WTC11 (cell line): Measurements from ENCODE around the gene LIN9. TPM values are rescaled to one million over a fixed set of nuclear protein-coding genes. Genes with fewer than 3 reads are reported as not detected.
"Not testable (repeated sequence)": the region's sequence is repeated elsewhere in the genome, so short reads cannot be mapped to it uniquely, and the experiment has no call there.

Experiments used
- ATAC-seq: fragments of 200-7000 bp; cut with Tn5 transposase; 2 replicates; pipeline ENCODE4 v1.10.0; 2021; ENCODE audit warnings: mild to moderate bottlenecking, moderate library complexity
- CTCF ChIA-PET: fragments of 300-600 bp; sonication (Branson Sonifier 250); formaldehyde crosslinking; loops from one replicate; lab custom pipeline; 2021; ENCODE audit warnings: antibody characterized with exemption; lab: Charles Lee
- POLR2A ChIA-PET: fragments of 350-600 bp; sonication (Branson Sonifier 250); formaldehyde crosslinking; loops from one replicate; lab custom pipeline; 2021; ENCODE audit warnings: antibody characterized with exemption; lab: Charles Lee
- DNase-seq: peaks from one replicate; pipeline ENCODE4 v3.0.0; 2021; ENCODE audit warnings: low spot score
- H3K27ac Mint-ChIP-seq: 2 replicates; pipeline ENCODE4 v1.8.0; 2021; ENCODE audit warnings: mixed read lengths
- H3K27me3 Mint-ChIP-seq: 2 replicates; pipeline ENCODE4 v1.8.0; 2021; ENCODE audit warnings: low read depth, mild to moderate bottlenecking, moderate library complexity, mixed read lengths
- H3K36me3 Mint-ChIP-seq: 2 replicates; pipeline ENCODE4 v1.8.0; 2021; ENCODE audit warnings: mixed read lengths
- H3K4me1 Mint-ChIP-seq: 2 replicates; pipeline ENCODE4 v1.8.0; 2022; ENCODE audit warnings: mixed read lengths
- H3K4me3 Mint-ChIP-seq: 2 replicates; pipeline ENCODE4 v1.8.0; 2021; ENCODE audit warnings: mild to moderate bottlenecking, moderate library complexity, mixed read lengths
- H3K9me3 Mint-ChIP-seq: 2 replicates; pipeline ENCODE4 v1.8.0; 2021; ENCODE audit warnings: mixed read lengths
- ATF3 ChIP-seq: sonication (generic); formaldehyde crosslinking; conservative IDR thresholded peaks from 2 replicates; pipeline ENCODE4 v1.8.1; 2022; ENCODE audit warnings: mild to moderate bottlenecking, missing genetic modification reagents
- ATF6 ChIP-seq: sonication (generic); formaldehyde crosslinking; IDR thresholded peaks from 2 replicates; pipeline ENCODE4 v1.8.1; 2023; ENCODE audit warnings: mild to moderate bottlenecking, missing genetic modification reagents
- CREM ChIP-seq: sonication (generic); formaldehyde crosslinking; IDR thresholded peaks from 2 replicates; pipeline ENCODE4 v1.8.1; 2022; ENCODE audit warnings: mild to moderate bottlenecking, missing genetic modification reagents, moderate library complexity
- E2F1 ChIP-seq: sonication (generic); formaldehyde crosslinking; IDR thresholded peaks from 2 replicates; pipeline ENCODE4 v1.8.0; 2022; ENCODE audit warnings: mild to moderate bottlenecking, missing genetic modification reagents
- GABPB1 ChIP-seq: sonication (generic); formaldehyde crosslinking; IDR thresholded peaks from 2 replicates; pipeline ENCODE4 v1.8.1; 2023; ENCODE audit warnings: mild to moderate bottlenecking, missing genetic modification reagents
- MLX ChIP-seq: sonication (generic); formaldehyde crosslinking; IDR thresholded peaks from 2 replicates; pipeline ENCODE4 v1.8.1; 2023; ENCODE audit warnings: mild to moderate bottlenecking, missing genetic modification reagents, moderate library complexity
- MXD4 ChIP-seq: fragments of 250-450 bp; sonication (Bioruptor Pico); IDR thresholded peaks from 2 replicates; pipeline ENCODE4 v1.8.0; 2021; ENCODE audit warnings: mild to moderate bottlenecking, moderate library complexity, borderline replicate concordance
- MYBL2 ChIP-seq: sonication (generic); formaldehyde crosslinking; IDR thresholded peaks from 2 replicates; pipeline ENCODE4 v1.8.1; 2023; ENCODE audit warnings: mild to moderate bottlenecking, moderate library complexity, missing genetic modification reagents
- NFE2L1 ChIP-seq: sonication (generic); formaldehyde crosslinking; IDR thresholded peaks from 2 replicates; pipeline ENCODE4 v1.8.1; 2023; ENCODE audit warnings: missing genetic modification reagents
- NFYB ChIP-seq: sonication (generic); formaldehyde crosslinking; conservative IDR thresholded peaks from 2 replicates; pipeline ENCODE4 v1.8.0; 2022; ENCODE audit warnings: low read depth, missing genetic modification reagents
- NR2C2 ChIP-seq: sonication (generic); formaldehyde crosslinking; IDR thresholded peaks from 2 replicates; pipeline ENCODE4 v1.8.0; 2022; ENCODE audit warnings: mild to moderate bottlenecking, missing genetic modification reagents
- RORB ChIP-seq: fragments of 250-450 bp; sonication (Bioruptor Pico); IDR thresholded peaks from 2 replicates; pipeline ENCODE4 v1.9.0; 2021; ENCODE audit warnings: mild to moderate bottlenecking
- SOX15 ChIP-seq: fragments of 250-450 bp; sonication (Bioruptor Pico); IDR thresholded peaks from 2 replicates; pipeline ENCODE4 v1.9.0; 2021; ENCODE audit warnings: mild to moderate bottlenecking
- ZBTB21 ChIP-seq: sonication (generic); formaldehyde crosslinking; IDR thresholded peaks from 2 replicates; pipeline ENCODE4 v1.8.1; 2023; ENCODE audit warnings: mild to moderate bottlenecking, missing genetic modification reagents, borderline replicate concordance
- ZNF121 ChIP-seq: sonication (generic); formaldehyde crosslinking; IDR thresholded peaks from 2 replicates; pipeline ENCODE4 v1.8.0; 2023; ENCODE audit warnings: missing genetic modification reagents
- ZNF138 ChIP-seq: sonication (generic); formaldehyde crosslinking; conservative IDR thresholded peaks from 2 replicates; pipeline ENCODE4 v1.8.1; 2022; ENCODE audit warnings: mild to moderate bottlenecking, moderate library complexity, missing genetic modification reagents
- total RNA-seq: library from RNA; stranded (reverse); gene quantifications from 3 replicates; pipeline ENCODE4 v1.2.3, GENCODE V29; 2021
- TF ChIP-seq, protein P1 (sequence below): fragments of 250-450 bp; sonication (Bioruptor Pico); IDR thresholded peaks from 2 replicates; pipeline ENCODE4 v1.8.0; 2021; ENCODE audit warnings: mild to moderate bottlenecking
- TF ChIP-seq, protein P2 (sequence below): sonication (generic); formaldehyde crosslinking; IDR thresholded peaks from 2 replicates; pipeline ENCODE4 v1.8.0; 2023; ENCODE audit warnings: mild to moderate bottlenecking, missing genetic modification reagents
- TF ChIP-seq, protein P3 (sequence below): fragments of 200-600 bp; IDR thresholded peaks from 2 replicates; pipeline ENCODE4 v1.8.0; 2022; ENCODE audit warnings: antibody characterized with exemption

Gene LIN9
- total RNA-seq, 1 experiment from 2014 or later = 15.7 TPM

GRCh38 chr1:226261818-226262217 lies 47.1 kb downstream of the LIN9 start (continued):
- TF ChIP-seq ATF6 (CRISPR knock-in tag) (no peak), MXD4 (no peak), SOX15 (CRISPR knock-in tag) (no peak)
- TF ChIP-seq, protein P1, sequence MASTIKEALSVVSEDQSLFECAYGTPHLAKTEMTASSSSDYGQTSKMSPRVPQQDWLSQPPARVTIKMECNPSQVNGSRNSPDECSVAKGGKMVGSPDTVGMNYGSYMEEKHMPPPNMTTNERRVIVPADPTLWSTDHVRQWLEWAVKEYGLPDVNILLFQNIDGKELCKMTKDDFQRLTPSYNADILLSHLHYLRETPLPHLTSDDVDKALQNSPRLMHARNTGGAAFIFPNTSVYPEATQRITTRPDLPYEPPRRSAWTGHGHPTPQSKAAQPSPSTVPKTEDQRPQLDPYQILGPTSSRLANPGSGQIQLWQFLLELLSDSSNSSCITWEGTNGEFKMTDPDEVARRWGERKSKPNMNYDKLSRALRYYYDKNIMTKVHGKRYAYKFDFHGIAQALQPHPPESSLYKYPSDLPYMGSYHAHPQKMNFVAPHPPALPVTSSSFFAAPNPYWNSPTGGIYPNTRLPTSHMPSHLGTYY (CRISPR knock-in tag) = no peak
- TF ChIP-seq, all 79 proteins: peak for 0

DNA sequence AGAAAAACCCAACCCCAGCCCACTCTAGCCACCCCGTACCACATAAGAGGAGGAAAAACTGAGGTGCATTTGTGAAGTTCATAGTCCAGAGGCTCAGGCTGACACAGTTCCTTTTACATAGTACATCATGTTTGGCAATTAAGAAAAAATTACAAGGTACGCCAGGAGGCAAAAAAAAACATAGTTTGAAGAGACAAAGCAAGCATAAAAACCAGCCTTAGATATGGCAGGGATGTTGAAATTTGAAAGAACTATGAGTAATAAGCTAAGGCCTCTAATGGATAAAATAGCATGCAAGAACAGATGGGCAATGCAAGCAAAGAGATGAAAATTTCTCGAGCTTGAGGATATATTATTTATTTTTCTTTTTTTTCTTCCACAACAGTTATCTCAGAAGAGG lies 53.6 kb downstream of the LIN9 start:
- DNase-seq (no peak), ATAC-seq (no peak)
- no peak for TF ChIP-seq ZNF138 (CRISPR knock-in tag)
- TF ChIP-seq NFYB (CRISPR knock-in tag) = no peak
- TF ChIP-seq ZBTB21 (CRISPR knock-in tag) = no peak
- TF ChIP-seq ATF3 = no peak
- TF ChIP-seq, protein P2, sequence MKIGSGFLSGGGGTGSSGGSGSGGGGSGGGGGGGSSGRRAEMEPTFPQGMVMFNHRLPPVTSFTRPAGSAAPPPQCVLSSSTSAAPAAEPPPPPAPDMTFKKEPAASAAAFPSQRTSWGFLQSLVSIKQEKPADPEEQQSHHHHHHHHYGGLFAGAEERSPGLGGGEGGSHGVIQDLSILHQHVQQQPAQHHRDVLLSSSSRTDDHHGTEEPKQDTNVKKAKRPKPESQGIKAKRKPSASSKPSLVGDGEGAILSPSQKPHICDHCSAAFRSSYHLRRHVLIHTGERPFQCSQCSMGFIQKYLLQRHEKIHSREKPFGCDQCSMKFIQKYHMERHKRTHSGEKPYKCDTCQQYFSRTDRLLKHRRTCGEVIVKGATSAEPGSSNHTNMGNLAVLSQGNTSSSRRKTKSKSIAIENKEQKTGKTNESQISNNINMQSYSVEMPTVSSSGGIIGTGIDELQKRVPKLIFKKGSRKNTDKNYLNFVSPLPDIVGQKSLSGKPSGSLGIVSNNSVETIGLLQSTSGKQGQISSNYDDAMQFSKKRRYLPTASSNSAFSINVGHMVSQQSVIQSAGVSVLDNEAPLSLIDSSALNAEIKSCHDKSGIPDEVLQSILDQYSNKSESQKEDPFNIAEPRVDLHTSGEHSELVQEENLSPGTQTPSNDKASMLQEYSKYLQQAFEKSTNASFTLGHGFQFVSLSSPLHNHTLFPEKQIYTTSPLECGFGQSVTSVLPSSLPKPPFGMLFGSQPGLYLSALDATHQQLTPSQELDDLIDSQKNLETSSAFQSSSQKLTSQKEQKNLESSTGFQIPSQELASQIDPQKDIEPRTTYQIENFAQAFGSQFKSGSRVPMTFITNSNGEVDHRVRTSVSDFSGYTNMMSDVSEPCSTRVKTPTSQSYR (CRISPR knock-in tag) = no peak
- TF ChIP-seq NFE2L1 (CRISPR knock-in tag) = no peak
- no peaks in the 10 kb centered on the region for H3K27me3 Mint-ChIP-seq
- H3K9me3 Mint-ChIP-seq = peaks cover 14% of the 10 kb centered on the region
- H3K27ac Mint-ChIP-seq = no peak overlapping the region
- H3K36me3 Mint-ChIP-seq = peaks cover 26% of the 10 kb centered on the region
- ChIA-PET POLR2A (no interaction called here), CTCF (no interaction called here)
- H3K4me1 Mint-ChIP-seq = no peaks in the 10 kb centered on the region
- H3K4me3 Mint-ChIP-seq = no peak overlapping the region

- CTCF ChIA-PET = interaction anchor here (1.1 kb wide), 1 partner anchor 57 kb away, joined by 3 read pairs; no protein-coding TSS in a partner anchor
- Mint-ChIP-seq H3K4me1 (no peaks in the 10 kb centered on the region), H3K36me3 (peaks cover 15% of the 10 kb centered on the region), H3K27me3 (no peaks in the 10 kb centered on the region), H3K4me3 (no peak overlapping the region), H3K9me3 (no peaks in the 10 kb centered on the region), H3K27ac (no peak overlapping the region)
- no peak for DNase-seq
- no peak for ATAC-seq
- TF ChIP-seq GABPB1 (CRISPR knock-in tag) = no peak
- TF ChIP-seq ZNF121 (CRISPR knock-in tag) = 0 out of 2 replicates have a peak, but pooled peaks have one; percentile 54
- POLR2A ChIA-PET = no interaction called here
Observed at GRCh38 chr1:226253933-226254332, 55.0 kb downstream of the LIN9 start.

- CTCF ChIA-PET, H3K27ac Mint-ChIP-seq, ATAC-seq, POLR2A ChIA-PET, DNase-seq, H3K27me3 Mint-ChIP-seq, H3K4me3 Mint-ChIP-seq, H3K4me1 Mint-ChIP-seq, H3K9me3 Mint-ChIP-seq: not testable (repeated sequence)
- peaks cover 17% of the 10 kb centered on the region for H3K36me3 Mint-ChIP-seq
- TF ChIP-seq ZNF121 (CRISPR knock-in tag) = 0 out of 2 replicates have a peak, but pooled peaks have one; percentile 16
Observed at GRCh38 chr1:226252841-226253240, 56.1 kb downstream of the LIN9 start.

- Mint-ChIP-seq H3K36me3 (peaks cover 19% of the 10 kb centered on the region), H3K27ac (no peak overlapping the region), H3K9me3 (no peaks in the 10 kb centered on the region), H3K27me3 (no peaks in the 10 kb centered on the region), H3K4me1 (no peaks in the 10 kb centered on the region), H3K4me3 (no peak overlapping the region)
- ATAC-seq (no peak), DNase-seq (no peak)
- CTCF ChIA-PET = no interaction called here
- POLR2A ChIA-PET = no interaction called here
- TF ChIP-seq MYBL2 (CRISPR knock-in tag) (no peak), RORB (CRISPR knock-in tag) (no peak), E2F1 (CRISPR knock-in tag) (no peak), CREM (CRISPR knock-in tag) (no peak), MLX (CRISPR knock-in tag) (no peak), NR2C2 (no peak)
- TF ChIP-seq, protein P3, sequence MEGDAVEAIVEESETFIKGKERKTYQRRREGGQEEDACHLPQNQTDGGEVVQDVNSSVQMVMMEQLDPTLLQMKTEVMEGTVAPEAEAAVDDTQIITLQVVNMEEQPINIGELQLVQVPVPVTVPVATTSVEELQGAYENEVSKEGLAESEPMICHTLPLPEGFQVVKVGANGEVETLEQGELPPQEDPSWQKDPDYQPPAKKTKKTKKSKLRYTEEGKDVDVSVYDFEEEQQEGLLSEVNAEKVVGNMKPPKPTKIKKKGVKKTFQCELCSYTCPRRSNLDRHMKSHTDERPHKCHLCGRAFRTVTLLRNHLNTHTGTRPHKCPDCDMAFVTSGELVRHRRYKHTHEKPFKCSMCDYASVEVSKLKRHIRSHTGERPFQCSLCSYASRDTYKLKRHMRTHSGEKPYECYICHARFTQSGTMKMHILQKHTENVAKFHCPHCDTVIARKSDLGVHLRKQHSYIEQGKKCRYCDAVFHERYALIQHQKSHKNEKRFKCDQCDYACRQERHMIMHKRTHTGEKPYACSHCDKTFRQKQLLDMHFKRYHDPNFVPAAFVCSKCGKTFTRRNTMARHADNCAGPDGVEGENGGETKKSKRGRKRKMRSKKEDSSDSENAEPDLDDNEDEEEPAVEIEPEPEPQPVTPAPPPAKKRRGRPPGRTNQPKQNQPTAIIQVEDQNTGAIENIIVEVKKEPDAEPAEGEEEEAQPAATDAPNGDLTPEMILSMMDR = no peak
Observed at GRCh38 chr1:226250511-226250910, 58.5 kb downstream of the LIN9 start.
